Activated CD4-positive, alpha-beta T cell treated with anti-CD3 and anti-CD28 coated beads, Interleukin-2, amount 50 U/mL, for 4 hours (primary cell): ENCODE data around the gene MINK1.
"Not testable (repeated sequence)": the region's sequence is repeated elsewhere in the genome, so short reads cannot be mapped to it uniquely, and the experiment has no call there.

Experiments used
- DNase-seq, 2 experiments: peaks; one replicate each; pipeline ENCODE4 v3.0.0-alpha.2; 2020

The MINK1 gene

DNA sequence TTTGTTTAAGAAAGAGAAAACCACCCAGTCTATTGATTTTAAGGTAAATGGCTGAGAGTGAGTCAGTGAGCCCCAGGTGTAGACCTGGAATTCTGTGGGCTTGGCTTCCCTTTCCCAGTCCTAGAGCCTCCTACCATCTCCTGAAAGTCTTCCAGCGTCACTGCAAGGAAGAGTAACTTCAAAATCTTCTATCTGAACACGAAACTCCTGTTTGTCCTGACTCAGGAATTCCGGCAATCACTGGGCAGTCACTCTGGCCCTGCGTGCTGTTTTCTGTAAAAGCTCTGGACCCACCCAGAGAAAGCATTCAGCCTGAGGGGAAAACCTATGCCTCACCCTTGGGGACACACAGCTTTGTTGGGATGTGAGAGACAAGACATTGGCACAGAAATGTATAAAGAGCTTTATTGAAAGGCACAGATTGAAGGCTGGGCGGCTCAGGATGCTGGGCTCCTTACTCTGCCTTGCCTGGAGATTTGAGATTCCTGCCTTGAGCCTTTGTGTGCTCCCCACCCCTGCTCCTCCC is 15.9 kb downstream of the MINK1 start:
- DNase-seq: no peak

DNA sequence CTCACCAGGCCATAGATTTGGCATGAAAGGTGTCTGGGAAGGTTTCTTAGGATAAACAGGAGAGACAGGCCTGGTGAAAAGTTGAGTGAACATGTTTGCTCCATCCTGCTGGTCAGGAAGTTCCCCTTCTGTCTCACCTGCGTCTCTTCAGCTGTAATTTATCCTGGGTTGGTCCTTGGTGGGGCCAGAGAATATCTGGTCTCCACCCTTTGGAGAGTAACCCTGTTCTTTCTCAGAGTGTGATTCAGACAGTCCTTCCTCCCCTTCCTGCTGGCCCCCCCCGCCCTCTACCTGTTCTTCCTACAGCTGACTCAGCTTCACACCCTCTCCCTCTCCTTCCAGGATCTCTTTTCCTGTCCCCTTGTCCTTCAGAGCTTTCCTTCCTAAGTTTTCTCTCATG is 17.1 kb downstream of the MINK1 start:
- no peak for DNase-seq

GRCh38 chr17:4851084-4851483 is 17.9 kb downstream of the MINK1 start:
- no peak for DNase-seq

GRCh38 chr17:4852567-4853207 is 19.5 kb downstream of the MINK1 start:
- no peak for DNase-seq

DNA sequence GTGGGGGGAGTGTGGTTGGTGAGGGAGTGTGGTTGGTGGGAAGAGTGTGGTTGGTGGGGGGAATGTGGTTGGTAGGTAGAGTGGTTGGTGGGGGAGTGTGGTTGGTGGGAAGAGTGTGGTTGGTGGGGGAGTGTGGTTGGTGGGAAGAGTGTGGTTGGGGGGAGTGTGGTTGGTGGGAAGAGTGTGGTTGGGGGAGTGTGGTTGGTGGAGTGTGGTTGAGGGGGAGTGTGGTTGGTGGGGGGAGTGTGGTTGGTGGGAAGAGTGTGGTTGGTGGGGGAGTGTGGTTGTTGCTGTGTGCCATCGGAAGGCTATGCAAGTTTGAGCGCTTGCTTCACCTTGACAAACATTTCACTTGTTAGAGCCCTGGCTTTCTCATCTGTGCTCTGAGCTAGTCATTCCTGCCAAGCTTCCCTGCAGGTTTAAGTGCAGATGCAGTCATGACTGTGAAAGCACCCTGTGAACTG is 20.1 kb downstream of the MINK1 start:
- no peak for DNase-seq

- no peak for DNase-seq
Observed at GRCh38 chr17:4854111-4854681, 21.1 kb downstream of the MINK1 start.

- no peak for DNase-seq
Observed at GRCh38 chr17:4856271-4856936, 23.3 kb downstream of the MINK1 start.

GRCh38 chr17:4856937-4857314 is 23.8 kb downstream of the MINK1 start:
- no peak for DNase-seq

DNA sequence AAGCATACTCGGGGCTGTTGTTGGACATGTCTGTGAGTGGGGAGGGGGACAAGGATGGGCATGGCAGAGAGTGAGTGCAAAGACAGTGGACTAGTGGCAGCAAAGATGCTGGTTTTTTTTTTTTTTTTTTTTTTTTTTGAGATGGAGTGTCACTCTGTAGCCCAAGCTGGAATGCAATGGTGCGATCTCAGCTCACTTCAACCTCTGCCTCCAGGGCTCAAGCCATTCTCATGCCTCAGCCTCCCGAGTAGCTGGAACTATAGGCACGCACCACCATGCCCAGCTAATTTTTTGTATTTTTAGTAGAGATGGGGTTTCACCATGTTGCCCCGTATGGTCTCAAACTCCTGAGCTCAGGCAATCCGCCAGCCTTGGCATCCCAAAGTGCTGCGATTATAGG is 24.2 kb downstream of the MINK1 start:
- DNase-seq: not testable (repeated sequence)

DNA sequence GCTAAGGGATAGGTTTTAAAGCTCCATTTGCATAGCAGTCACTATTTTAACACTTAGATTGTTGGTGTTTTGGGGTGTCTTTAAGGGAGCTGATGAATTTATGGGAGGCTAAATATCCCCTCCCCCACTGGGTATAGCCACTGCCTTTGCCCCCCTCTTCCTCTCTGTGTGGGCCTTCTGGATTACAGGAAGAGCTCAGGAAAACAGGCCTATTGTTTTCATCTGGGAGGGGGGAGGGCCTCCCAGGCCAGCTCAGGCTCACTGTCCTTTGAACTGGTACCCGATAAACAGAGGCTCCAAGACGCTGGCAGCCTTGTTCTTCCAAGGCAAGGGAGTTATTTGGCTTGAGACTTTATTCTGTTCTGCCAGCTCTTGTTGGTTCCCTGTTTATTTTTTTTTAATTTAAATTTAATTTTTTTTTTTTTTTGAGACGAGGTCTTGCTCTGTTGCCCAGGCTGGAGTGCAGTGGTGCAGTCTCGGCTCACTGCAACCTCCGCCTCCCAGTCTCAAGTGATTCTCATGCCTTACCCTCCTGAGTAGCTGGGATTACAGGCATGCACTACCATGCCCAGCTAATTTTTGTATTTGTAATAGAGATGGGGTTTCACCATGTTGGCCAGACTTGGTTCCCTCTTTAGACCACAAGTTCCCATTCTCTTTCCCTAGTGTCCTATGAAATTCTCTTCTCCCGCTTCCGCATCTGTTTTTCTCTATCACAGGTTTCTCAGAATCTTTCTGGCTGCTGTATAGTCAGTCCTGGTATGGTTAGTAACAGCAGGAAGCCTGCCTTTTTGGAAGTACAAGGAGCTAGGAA is 25.1 kb downstream of the MINK1 start:
- no peak for DNase-seq

DNA sequence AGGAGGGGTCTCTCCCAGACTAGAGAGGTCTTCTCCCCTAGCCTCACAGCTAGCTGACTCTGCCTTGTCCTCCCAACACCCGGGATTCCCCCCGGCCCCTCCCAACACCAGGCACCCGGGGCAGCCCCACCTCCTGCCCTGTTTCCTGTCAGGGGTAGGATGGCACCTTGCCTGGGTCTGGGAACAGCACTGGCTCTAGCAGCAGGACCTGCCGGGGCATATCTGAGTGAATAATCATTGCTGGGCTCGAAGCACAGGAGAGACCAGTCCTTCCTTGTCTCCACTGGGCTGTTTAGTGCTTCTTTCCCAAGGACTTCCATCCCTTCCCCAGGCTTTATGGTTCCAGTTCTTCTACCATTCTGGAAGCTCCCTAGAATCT is 25.7 kb downstream of the MINK1 start:
- DNase-seq: no peak

GRCh38 chr17:4859816-4860625 is 26.9 kb downstream of the MINK1 start:
- DNase-seq: no peak

DNA sequence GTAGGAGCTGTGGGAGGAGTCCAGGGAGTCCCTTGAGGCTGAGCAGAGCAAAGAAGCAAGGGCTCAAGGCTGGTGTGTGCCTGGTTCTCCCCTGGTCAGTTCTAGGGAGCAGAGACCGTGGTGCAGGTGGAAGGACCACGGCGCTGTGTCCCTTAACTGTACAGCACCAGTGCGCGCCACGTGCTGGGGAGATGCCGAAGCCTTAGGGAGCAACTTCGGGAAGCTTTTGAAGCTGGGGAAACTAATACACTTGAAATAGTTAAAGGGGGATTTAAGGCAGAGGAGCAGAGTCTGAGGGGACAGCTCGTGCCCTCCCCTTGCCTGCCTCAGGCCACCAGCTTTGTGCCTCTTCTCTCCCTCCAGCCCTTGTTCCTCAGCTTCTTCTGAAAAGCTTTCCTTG is 27.5 kb downstream of the MINK1 start:
- DNase-seq: no peak

DNA sequence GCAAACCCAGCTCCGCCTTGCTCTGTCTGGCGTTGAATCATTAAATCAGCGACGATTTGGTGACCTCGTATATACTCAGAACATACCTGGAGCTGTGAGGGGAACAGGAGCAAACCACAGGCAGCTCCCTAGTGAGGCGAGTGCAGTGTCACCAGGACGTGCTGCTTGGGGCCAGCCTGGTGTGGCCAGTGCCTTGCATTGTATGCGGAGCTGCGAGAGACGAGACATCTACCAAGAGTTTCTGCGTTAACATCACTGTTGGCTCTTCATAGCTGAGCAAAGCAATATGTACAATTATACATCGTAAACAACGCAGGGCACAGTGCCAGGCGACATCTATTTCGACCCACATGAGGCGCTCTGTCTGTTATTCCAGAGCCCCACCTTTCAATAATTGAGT is 27.9 kb downstream of the MINK1 start:
- DNase-seq: no peak

GRCh38 chr17:4862720-4863119 is 29.6 kb downstream of the MINK1 start:
- DNase-seq: no peak

- no peak for DNase-seq
Observed at GRCh38 chr17:4863321-4863720, 30.2 kb downstream of the MINK1 start.

GRCh38 chr17:4867535-4867934 is 34.4 kb downstream of the MINK1 start:
- not testable (repeated sequence) for DNase-seq

GRCh38 chr17:4869058-4869998 is 36.2 kb downstream of the MINK1 start:
- not testable (repeated sequence) for DNase-seq

- no peak for DNase-seq
Observed at GRCh38 chr17:4870855-4871254, 37.7 kb downstream of the MINK1 start.

GRCh38 chr17:4872786-4873185 is 39.6 kb downstream of the MINK1 start:
- DNase-seq: no peak

DNA sequence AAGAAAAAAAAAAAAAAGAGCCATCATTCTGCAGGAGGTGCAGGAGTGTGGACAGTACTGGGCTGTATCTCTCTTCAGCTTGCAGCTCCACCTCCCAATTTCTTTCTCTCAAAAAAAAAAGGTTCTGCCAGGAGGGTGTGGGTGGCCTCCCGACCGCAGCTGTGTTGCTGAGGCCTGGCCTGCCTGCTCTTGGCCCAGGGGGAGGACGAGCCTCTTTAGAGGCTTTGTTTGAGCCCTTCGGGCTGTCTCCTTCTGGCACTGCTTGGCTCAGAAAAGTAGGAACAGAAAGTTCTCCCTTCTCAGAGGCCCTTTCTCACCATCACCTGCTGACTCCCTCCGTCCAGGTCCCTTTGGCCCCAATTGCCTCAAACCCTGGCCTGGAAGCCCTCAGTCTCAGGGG is 43.9 kb downstream of the MINK1 start:
- DNase-seq: no peak
